Kidney (tissue), 14 donors: ENCODE results near the gene CRTC1. TPM values are rescaled to one million over a fixed set of nuclear protein-coding genes. Genes with fewer than 3 reads are reported as not detected.

Experiments used
- DNase-seq, 5 donors: peaks; one replicate each; pipeline ENCODE4 v3.0.0-alpha.2; 2013 to 2020
- FAIRE-seq: peaks from 2 replicates; lab custom pipeline; 2012; peaks lifted over from hg19 to GRCh38; lab: Jason Lieb, UNC
- H3K27ac ChIP-seq, 2 donors: one replicate each; pipeline ENCODE4 v1.7.0; 2013; ENCODE audit warnings: low read depth in 2 of 2, low read length in 2 of 2, inconsistent platforms in 1 of 2
- H3K27me3 ChIP-seq: one replicate; pipeline ENCODE4 v1.7.1; 2013; ENCODE audit warnings: low read length, inconsistent platforms; ENCODE audit not compliant: control insufficient read depth, insufficient read depth
- H3K36me3 ChIP-seq, 3 donors: one replicate each; pipeline versions ENCODE4 v1.7.0 to v1.7.1; 2013; ENCODE audit warnings: low read length in 3 of 3, control low read depth in 1 of 3, inconsistent platforms in 1 of 3; ENCODE audit not compliant: insufficient read depth in 3 of 3, control insufficient read depth in 2 of 3
- H3K4me1 ChIP-seq, 3 donors: one replicate each; pipeline versions ENCODE4 v1.7.0 to v1.7.1; 2013; ENCODE audit warnings: low read length in 3 of 3, inconsistent platforms in 1 of 3, low read depth in 1 of 3; ENCODE audit not compliant: control insufficient read depth in 2 of 3, insufficient read depth in 2 of 3
- H3K4me3 ChIP-seq, 3 donors: one replicate each; pipeline versions ENCODE4 v1.7.0 to v1.8.1; 2013; ENCODE audit warnings: low read length in 3 of 3, control low read depth in 1 of 3, inconsistent platforms in 1 of 3
- H3K9ac ChIP-seq, 3 donors: one replicate each; pipeline versions ENCODE4 v1.7.0 to v1.7.1; 2013; ENCODE audit warnings: low read length in 3 of 3, control low read depth in 1 of 3, inconsistent platforms in 1 of 3
- H3K9me3 ChIP-seq, 3 donors: one replicate each; pipeline versions ENCODE4 v1.7.0 to v1.7.1; 2013; ENCODE audit warnings: low read length in 3 of 3, control low read depth in 1 of 3, inconsistent platforms in 1 of 3; ENCODE audit not compliant: control insufficient read depth in 2 of 3, insufficient read depth in 1 of 3
- CTCF ChIP-seq: IDR thresholded peaks from 3 replicates; pipeline ENCODE4 v1.5.1; 2012; ENCODE audit warnings: mild to moderate bottlenecking, moderate library complexity, borderline replicate concordance; ENCODE audit not compliant: insufficient read depth; ENCODE audit errors: extremely low read depth
- intact Hi-C: fragments of 100-400 bp; cut with DNase I; formaldehyde crosslinking; loops from one replicate; pipeline ENCODE4 v1.11.1; 2022
- polyA plus RNA-seq: library from polyadenylated mRNA; stranded (reverse); fragments of 350-450 nt; fragmentation: Illumina TruSeq; extraction: RNeasy Lipid Tissue Mini Kit (QIAGEN cat#74804); gene quantifications from one replicate; pipeline ENCODE4 v1.2.3, GENCODE V29; 2014; ENCODE audit warnings: low read depth, low replicate concordance; ENCODE audit not compliant: insufficient read depth
- total RNA-seq: library from RNA; stranded (reverse); fragmentation: NEBNext Ultra II Directional; extraction: Animal tissue kit (Norgen Biotek cat#: 25700); gene quantifications from one replicate; pipeline ENCODE4 v1.2.1, GENCODE V29; 2021
- donor health status: control.
- donor health status: control.
- donor health status: control.
- donor health status: control.
- donor health status: control.
- donor health status: DM: yes; HTN: yes; CAD: no.
- donor health status: Normal renal cell carcinoma (clear cell type).

The CRTC1 gene
- total and polyA plus RNA-seq, 2 donors from 2014 or later = 10.9 to 26.8 TPM

DNA sequence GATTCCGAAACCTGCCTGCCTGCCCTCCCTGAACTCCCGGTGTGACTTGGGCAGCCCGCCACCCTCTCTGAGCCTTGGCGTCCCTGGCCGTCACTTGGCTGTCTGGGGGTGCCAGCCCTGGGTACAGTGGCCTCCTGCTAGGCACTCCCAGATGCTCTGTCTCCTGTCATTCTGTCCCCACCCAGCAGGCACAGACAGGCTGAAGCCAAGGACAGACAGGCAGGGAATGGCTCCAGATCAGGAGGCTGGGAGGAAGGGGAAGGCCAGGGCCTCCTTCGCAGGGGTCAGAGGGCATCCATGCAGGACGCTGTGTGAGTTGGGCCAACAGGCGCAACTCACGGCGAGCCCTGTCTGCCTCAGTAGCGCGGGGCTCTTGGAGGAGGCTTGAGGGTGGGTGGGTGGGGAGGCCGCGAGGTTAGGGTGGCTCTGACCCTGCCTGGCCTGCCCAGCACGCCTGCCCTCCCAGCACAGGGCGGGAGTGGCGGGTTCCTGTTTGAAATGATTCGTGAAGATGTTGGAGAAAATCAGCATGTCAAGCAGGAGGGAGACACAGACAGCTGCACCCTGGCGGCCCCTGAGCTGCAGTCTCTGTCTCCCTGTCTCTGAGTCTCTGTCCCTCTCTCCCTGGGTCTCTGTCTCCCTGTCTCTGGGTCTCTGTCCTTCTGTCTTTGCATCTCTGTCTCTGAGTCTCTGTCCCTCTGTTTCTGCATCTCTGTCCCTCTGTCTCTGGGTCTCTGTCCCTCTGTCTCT is 27.0 kb upstream of the CRTC1 start:
- FAIRE-seq (no peak), DNase-seq (no peak)
- intact Hi-C loops = no loop called here
- peak overlapping the region in 1 of 2 donors; percentile 11 for H3K27ac ChIP-seq
- H3K4me1 ChIP-seq = peaks cover 0 to 11% (median 3%) of the 10 kb centered on the region in 3 donors
- peaks cover 0 to 2% (median 0%) of the 10 kb centered on the region in 3 donors for H3K36me3 ChIP-seq
- no peak overlapping the region for H3K4me3 ChIP-seq
- no peaks in the 10 kb centered on the region for H3K9me3 ChIP-seq
- TF ChIP-seq CTCF = no peak
- no peaks in the 10 kb centered on the region for H3K27me3 ChIP-seq
- H3K9ac ChIP-seq = peak overlapping the region in 1 of 3 donors; percentile 61

- TF ChIP-seq CTCF = no peak
- intact Hi-C loops = no loop called here
- peak; percentile 79 to 91 (median 83) for DNase-seq
- H3K36me3 ChIP-seq = peaks cover 0 to 2% (median 0%) of the 10 kb centered on the region in 3 donors
- no peak for FAIRE-seq
- H3K4me3 ChIP-seq = no peak overlapping the region
- H3K27ac ChIP-seq = peak overlapping the region; percentile 63 to 84
- peaks cover 0 to 13% (median 3%) of the 10 kb centered on the region in 3 donors for H3K4me1 ChIP-seq
- H3K27me3 ChIP-seq = no peaks in the 10 kb centered on the region
- H3K9me3 ChIP-seq = no peaks in the 10 kb centered on the region
- H3K9ac ChIP-seq = peak overlapping the region in 1 of 3 donors; percentile 61
Measured at GRCh38 chr19:18657590-18658365, 25.7 kb upstream of the CRTC1 start.

DNA sequence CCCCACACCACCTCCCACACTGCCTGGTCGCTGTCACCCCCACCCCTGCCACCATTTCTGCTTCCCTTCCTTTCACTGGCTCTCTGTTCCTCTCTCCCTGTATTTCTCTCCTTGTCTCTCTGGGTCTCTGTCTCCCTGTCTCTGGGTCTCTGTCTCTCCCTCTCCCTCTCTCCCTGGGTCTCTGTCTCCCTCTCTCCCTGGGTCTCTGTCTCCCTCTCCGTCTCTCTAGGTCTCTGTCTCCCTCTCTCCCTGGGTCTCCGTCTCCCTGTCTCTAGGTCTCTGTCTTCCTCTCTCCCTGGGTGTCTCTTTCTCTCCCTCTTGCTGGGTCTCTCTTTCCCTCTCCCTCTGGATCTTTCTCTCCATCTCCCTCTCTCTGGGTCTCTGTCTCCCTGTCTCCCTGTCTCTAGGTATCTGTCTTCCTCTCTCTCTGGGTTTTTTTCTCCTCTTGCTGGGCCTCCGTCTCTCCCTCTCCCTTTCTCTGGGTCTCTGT is 25.1 kb upstream of the CRTC1 start:
- Histone ChIP-seq H3K27me3 (no peaks in the 10 kb centered on the region), H3K4me1 (peaks cover 0 to 14% (median 3%) of the 10 kb centered on the region in 3 donors), H3K36me3 (peaks cover 0 to 2% (median 0%) of the 10 kb centered on the region in 3 donors), H3K27ac (peak overlapping the region; percentile 63 to 84), H3K4me3 (no peak overlapping the region), H3K9ac (peak overlapping the region in 2 of 3 donors; percentile 39 to 61), H3K9me3 (no peaks in the 10 kb centered on the region)
- no peak for TF ChIP-seq CTCF
- FAIRE-seq = no peak
- no peak for DNase-seq
- intact Hi-C loops = no loop called here
